KMS-11 (cell line): ENCODE data around the gene SERPINA5.

Experiments used
- H2AFZ ChIP-seq: fragments of 200-600 bp; sonication (generic); 2 replicates; pipeline ENCODE4 v1.6.1; 2016; ENCODE audit warnings: antibody characterized with exemption, mixed run types, low read depth
- H3K27ac ChIP-seq: fragments of 200-600 bp; sonication (generic); 2 replicates; pipeline ENCODE4 v1.6.1; 2016; ENCODE audit warnings: mild to moderate bottlenecking, mixed run types
- H3K27me3 ChIP-seq: fragments of 200-600 bp; sonication (generic); 2 replicates; pipeline ENCODE4 v1.6.1; 2017; ENCODE audit warnings: mild to moderate bottlenecking, low read depth, mixed run types, moderate library complexity; ENCODE audit not compliant: insufficient read depth
- H3K36me3 ChIP-seq: fragments of 200-600 bp; sonication (generic); 2 replicates; pipeline ENCODE4 v1.6.1; 2017; ENCODE audit warnings: mild to moderate bottlenecking, mixed run types; ENCODE audit not compliant: insufficient read depth
- H3K4me1 ChIP-seq: fragments of 200-600 bp; sonication (generic); 2 replicates; pipeline ENCODE4 v1.6.1; 2016; ENCODE audit warnings: mild to moderate bottlenecking, low read depth, mixed run types; ENCODE audit not compliant: poor library complexity, severe bottlenecking
- H3K4me2 ChIP-seq: fragments of 200-600 bp; sonication (generic); 2 replicates; pipeline ENCODE4 v1.7.0; 2016; ENCODE audit warnings: mild to moderate bottlenecking, mixed run types
- H3K4me3 ChIP-seq: fragments of 200-600 bp; sonication (generic); IDR thresholded peaks from 2 replicates; pipeline ENCODE4 v1.6.1; 2017; ENCODE audit warnings: low read depth, low read length, mixed read lengths; ENCODE audit not compliant: insufficient read depth
- H3K79me2 ChIP-seq: fragments of 200-600 bp; sonication (generic); 2 replicates; pipeline ENCODE4 v1.6.1; 2016; ENCODE audit warnings: low read depth, mixed run types; ENCODE audit not compliant: insufficient read depth
- H3K9ac ChIP-seq: fragments of 200-600 bp; sonication (generic); 2 replicates; pipeline ENCODE4 v1.6.1; 2016; ENCODE audit warnings: mild to moderate bottlenecking, mixed run types
- H4K20me1 ChIP-seq: fragments of 200-600 bp; sonication (generic); 2 replicates; pipeline ENCODE4 v1.6.1; 2016; ENCODE audit warnings: mild to moderate bottlenecking, mixed run types; ENCODE audit not compliant: insufficient read depth
- TF ChIP-seq, protein P1 (sequence below): fragments of 200-600 bp; sonication (generic); conservative IDR thresholded peaks from 2 replicates; pipeline ENCODE4 v1.6.1; 2017; ENCODE audit warnings: low read depth, mild to moderate bottlenecking, antibody characterized with exemption, low read length, moderate library complexity, mixed read lengths

SERPINA5 gene

DNA sequence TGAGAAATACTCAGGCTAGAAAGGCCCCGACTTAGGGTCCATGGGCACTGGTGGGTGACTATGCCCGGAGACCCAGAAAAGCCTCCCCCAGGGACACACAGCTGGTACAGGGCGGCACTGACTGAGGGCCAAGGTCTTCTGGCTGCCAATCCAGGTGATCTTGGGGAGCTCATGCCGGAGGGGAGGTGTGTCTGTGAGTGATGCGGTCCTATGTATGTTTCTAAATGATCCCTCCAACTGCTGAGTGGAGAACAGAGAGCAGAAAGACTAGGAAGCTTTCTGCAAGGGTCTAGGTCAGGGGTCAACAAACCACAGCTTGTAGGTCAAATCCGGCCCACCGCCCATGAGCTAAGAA lies 19.6 kb upstream of the SERPINA5 start:
- Histone ChIP-seq H3K36me3 (no peaks in the 10 kb centered on the region), H2AFZ (no peak overlapping the region), H3K4me3 (no peak overlapping the region), H3K27me3 (no peaks in the 10 kb centered on the region), H3K27ac (no peak overlapping the region), H4K20me1 (no peaks in the 10 kb centered on the region), H3K4me1 (no peaks in the 10 kb centered on the region), H3K9ac (no peak overlapping the region), H3K79me2 (no peaks in the 10 kb centered on the region), H3K4me2 (no peak overlapping the region)
- TF ChIP-seq, protein P1, sequence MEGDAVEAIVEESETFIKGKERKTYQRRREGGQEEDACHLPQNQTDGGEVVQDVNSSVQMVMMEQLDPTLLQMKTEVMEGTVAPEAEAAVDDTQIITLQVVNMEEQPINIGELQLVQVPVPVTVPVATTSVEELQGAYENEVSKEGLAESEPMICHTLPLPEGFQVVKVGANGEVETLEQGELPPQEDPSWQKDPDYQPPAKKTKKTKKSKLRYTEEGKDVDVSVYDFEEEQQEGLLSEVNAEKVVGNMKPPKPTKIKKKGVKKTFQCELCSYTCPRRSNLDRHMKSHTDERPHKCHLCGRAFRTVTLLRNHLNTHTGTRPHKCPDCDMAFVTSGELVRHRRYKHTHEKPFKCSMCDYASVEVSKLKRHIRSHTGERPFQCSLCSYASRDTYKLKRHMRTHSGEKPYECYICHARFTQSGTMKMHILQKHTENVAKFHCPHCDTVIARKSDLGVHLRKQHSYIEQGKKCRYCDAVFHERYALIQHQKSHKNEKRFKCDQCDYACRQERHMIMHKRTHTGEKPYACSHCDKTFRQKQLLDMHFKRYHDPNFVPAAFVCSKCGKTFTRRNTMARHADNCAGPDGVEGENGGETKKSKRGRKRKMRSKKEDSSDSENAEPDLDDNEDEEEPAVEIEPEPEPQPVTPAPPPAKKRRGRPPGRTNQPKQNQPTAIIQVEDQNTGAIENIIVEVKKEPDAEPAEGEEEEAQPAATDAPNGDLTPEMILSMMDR = no peak

DNA sequence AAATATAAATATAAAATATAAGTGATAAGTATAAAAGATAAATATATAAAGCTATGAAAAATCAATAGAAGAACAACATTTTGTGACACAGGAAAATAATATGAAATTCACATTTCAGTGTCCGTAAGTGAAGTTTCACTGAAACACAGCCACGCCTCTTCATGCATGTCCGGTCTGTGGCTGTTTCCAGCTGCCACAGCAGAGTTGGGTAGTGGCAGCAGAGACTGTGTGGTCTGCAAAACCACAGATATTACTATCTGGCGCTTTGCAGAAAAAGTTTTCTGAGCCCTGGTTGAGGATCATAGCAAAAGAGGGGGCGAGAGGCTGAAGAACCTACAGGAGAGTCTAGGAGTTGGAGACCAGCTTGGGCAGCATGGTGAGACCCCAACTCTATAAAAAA lies 19.2 kb upstream of the SERPINA5 start:
- H3K27me3 ChIP-seq = no peaks in the 10 kb centered on the region
- H3K79me2 ChIP-seq = no peaks in the 10 kb centered on the region
- H3K36me3 ChIP-seq = no peaks in the 10 kb centered on the region
- no peak overlapping the region for H3K4me2 ChIP-seq
- H3K4me3 ChIP-seq = no peak overlapping the region
- TF ChIP-seq, protein P1 = no peak
- H3K9ac ChIP-seq = no peak overlapping the region
- H4K20me1 ChIP-seq = no peaks in the 10 kb centered on the region
- H3K27ac ChIP-seq = no peak overlapping the region
- H2AFZ ChIP-seq = no peak overlapping the region
- no peaks in the 10 kb centered on the region for H3K4me1 ChIP-seq

DNA sequence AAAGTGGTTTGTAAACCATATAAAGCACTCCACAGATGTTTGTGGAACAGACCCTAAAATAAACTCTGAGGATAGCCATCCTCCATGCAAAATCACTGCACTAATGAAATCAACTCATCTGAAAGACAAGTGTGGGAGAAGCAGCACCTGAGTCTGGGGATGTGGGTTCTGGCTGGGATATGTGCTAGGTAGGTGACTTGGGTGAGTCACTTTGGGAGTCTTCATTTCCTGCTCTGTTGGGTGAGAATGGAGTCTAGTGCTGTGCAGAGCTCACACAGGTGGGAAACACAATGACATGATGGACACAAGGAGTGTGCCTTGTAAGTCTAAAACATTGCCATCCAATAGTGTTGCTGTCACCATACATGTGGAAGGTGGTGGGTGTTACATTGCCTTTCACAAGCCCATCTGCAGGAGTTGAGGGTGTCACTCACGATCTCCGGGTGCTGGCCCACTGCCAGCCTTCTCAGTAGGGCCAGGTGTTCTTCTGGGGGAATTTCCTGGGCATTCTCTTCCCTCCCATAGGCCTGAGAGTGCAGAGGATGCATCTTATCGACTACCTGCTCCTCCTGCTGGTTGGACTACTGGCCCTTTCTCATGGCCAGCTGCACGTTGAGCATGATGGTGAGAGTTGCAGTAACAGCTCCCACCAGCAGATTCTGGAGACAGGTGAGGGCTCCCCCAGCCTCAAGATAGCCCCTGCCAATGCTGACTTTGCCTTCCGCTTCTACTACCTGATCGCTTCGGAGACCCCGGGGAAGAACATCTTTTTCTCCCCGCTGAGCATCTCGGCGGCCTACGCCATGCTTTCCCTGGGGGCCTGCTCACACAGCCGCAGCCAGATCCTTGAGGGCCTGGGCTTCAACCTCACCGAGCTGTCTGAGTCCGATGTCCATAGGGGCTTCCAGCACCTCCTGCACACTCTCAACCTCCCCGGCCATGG lies 18.0 kb upstream of the SERPINA5 start:
- Histone ChIP-seq H2AFZ (no peak overlapping the region), H3K27ac (no peak overlapping the region), H4K20me1 (no peaks in the 10 kb centered on the region), H3K4me1 (no peaks in the 10 kb centered on the region), H3K36me3 (no peaks in the 10 kb centered on the region), H3K4me2 (no peak overlapping the region), H3K79me2 (no peaks in the 10 kb centered on the region), H3K9ac (no peak overlapping the region), H3K4me3 (no peak overlapping the region), H3K27me3 (no peaks in the 10 kb centered on the region)
- TF ChIP-seq, protein P1 = no peak

DNA sequence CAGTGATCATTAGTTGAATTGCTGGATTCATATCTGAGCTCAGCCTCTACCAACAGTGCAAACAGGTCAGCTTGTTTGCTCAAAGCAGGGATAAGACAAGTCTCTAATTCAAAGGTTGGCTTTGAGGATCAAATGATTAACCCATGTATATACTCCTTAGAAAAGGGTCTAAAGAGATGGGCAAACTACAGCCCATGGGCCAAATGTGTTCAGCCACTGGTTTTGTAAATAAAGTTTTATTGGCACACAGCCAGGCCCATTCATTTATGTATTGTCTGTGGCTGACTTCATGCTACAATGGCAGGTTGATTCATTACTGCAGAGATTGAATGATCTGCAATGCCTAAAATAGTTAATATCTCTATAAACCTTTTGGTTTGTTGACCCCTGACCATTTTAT lies 16.8 kb upstream of the SERPINA5 start:
- no peaks in the 10 kb centered on the region for H3K4me1 ChIP-seq
- no peak overlapping the region for H3K27ac ChIP-seq
- H3K9ac ChIP-seq = no peak overlapping the region
- no peaks in the 10 kb centered on the region for H3K36me3 ChIP-seq
- H3K4me3 ChIP-seq = no peak overlapping the region
- no peaks in the 10 kb centered on the region for H3K27me3 ChIP-seq
- TF ChIP-seq, protein P1 = no peak
- H3K79me2 ChIP-seq = no peaks in the 10 kb centered on the region
- no peak overlapping the region for H2AFZ ChIP-seq
- no peak overlapping the region for H3K4me2 ChIP-seq
- H4K20me1 ChIP-seq = no peaks in the 10 kb centered on the region
